HepG2 (cell line): Measurements from ENCODE around the gene SLC23A3. TPM values are rescaled to one million over a fixed set of nuclear protein-coding genes. Genes with fewer than 3 reads are reported as not detected.

Experiments
- AKNA ChIP-seq: sonication (generic); formaldehyde crosslinking; IDR thresholded peaks from 2 replicates; pipeline ENCODE4 v1.4.0; 2020; ENCODE audit warnings: missing genetic modification reagents, borderline replicate concordance
- ARNT ChIP-seq: fragments of 450-650 bp; IDR thresholded peaks from 2 replicates; pipeline ENCODE4 v1.6.1; 2017
- ATF7-NPFF ChIP-seq: sonication (generic); formaldehyde crosslinking; IDR thresholded peaks from 2 replicates; pipeline ENCODE4 v1.8.1; 2023; ENCODE audit warnings: mild to moderate bottlenecking, low read depth, missing genetic modification reagents, moderate library complexity
- EZH2 ChIP-seq: conservative IDR thresholded peaks from 2 replicates; pipeline ENCODE4 v1.6.1; 2012; ENCODE audit warnings: mild to moderate bottlenecking, low read depth, low read length, moderate library complexity
- HOXA9 ChIP-seq: sonication (generic); formaldehyde crosslinking; IDR thresholded peaks from 2 replicates; pipeline ENCODE4 v1.8.1; 2022; ENCODE audit warnings: missing genetic modification reagents, mild to moderate bottlenecking, moderate library complexity, borderline replicate concordance
- KLF13 ChIP-seq: sonication (generic); formaldehyde crosslinking; IDR thresholded peaks from 2 replicates; pipeline ENCODE4 v1.4.0; 2020; ENCODE audit warnings: mild to moderate bottlenecking, missing genetic modification reagents
- NFE2L2 ChIP-seq: fragments of 150-350 bp; IDR thresholded peaks from 2 replicates; pipeline ENCODE4 v1.6.1; 2014; ENCODE audit warnings: low read length
- NFIC ChIP-seq: IDR thresholded peaks from 2 replicates; pipeline ENCODE4 v1.6.1; 2012; ENCODE audit warnings: mild to moderate bottlenecking, low read length, inconsistent platforms
- PRPF4 ChIP-seq: fragments of 200-400 bp; formaldehyde crosslinking; IDR thresholded peaks from 2 replicates; pipeline ENCODE4 v1.6.1; 2016; ENCODE audit warnings: low read length, low read depth; ENCODE audit not compliant: poor library complexity, severe bottlenecking
- SP2 ChIP-seq: sonication (generic); formaldehyde crosslinking; IDR thresholded peaks from 2 replicates; pipeline ENCODE4 v1.5.1; 2020; ENCODE audit warnings: mild to moderate bottlenecking, missing genetic modification reagents
- ZNF263 ChIP-seq: sonication (generic); formaldehyde crosslinking; IDR thresholded peaks from 2 replicates; pipeline ENCODE4 v1.4.0; 2020; ENCODE audit warnings: missing genetic modification reagents
- ZNF333 ChIP-seq: sonication (generic); formaldehyde crosslinking; IDR thresholded peaks from 2 replicates; pipeline ENCODE4 v1.4.0; 2020; ENCODE audit warnings: mild to moderate bottlenecking, missing genetic modification reagents, borderline replicate concordance
- ZNF484 ChIP-seq: sonication (generic); formaldehyde crosslinking; IDR thresholded peaks from 2 replicates; pipeline ENCODE4 v1.5.1; 2020; ENCODE audit warnings: mild to moderate bottlenecking, low read depth, missing genetic modification reagents, borderline replicate concordance
- ZNF564 ChIP-seq: sonication (generic); formaldehyde crosslinking; IDR thresholded peaks from 2 replicates; pipeline ENCODE4 v1.8.1; 2023; ENCODE audit warnings: mild to moderate bottlenecking, missing genetic modification reagents
- ZNF629 ChIP-seq: sonication (generic); formaldehyde crosslinking; conservative IDR thresholded peaks from 2 replicates; pipeline ENCODE4 v1.5.0; 2020; ENCODE audit warnings: missing genetic modification reagents
- ZNF781 ChIP-seq: sonication (generic); formaldehyde crosslinking; IDR thresholded peaks from 2 replicates; pipeline ENCODE4 v1.5.1; 2020; ENCODE audit warnings: borderline replicate concordance, mild to moderate bottlenecking, missing genetic modification reagents; ENCODE audit errors: not compliant biosample characterization
- ZNF790 ChIP-seq: sonication (generic); formaldehyde crosslinking; IDR thresholded peaks from 2 replicates; pipeline ENCODE4 v1.8.0; 2022; ENCODE audit warnings: missing genetic modification reagents, mild to moderate bottlenecking, borderline replicate concordance
- polyA plus RNA-seq, 8 experiments: library from polyadenylated mRNA; depleted of rRNA in 3 of 8; stranded (reverse) in 7 of 8; unstranded in 1 of 8; fragments of >200 nt; fragmentation: Illumina TruSeq in 4 of 8; extraction: Trizol in 4 of 8; gene quantifications; 2 replicates each; pipeline versions ENCODE4 v1.2.1 to v1.2.3, GENCODE V29; 2011 to 2016; ENCODE audit warnings: low read depth in 4 of 8, missing spikeins in 1 of 8, mixed read lengths in 1 of 8; ENCODE audit not compliant: insufficient read depth in 1 of 8
- total RNA-seq, 5 experiments: library from RNA; depleted of rRNA; stranded (reverse); fragments of >200 nt; fragmentation: Illumina TruSeq; extraction: Trizol; gene quantifications; 2 replicates each; pipeline ENCODE4 v1.2.3, GENCODE V29; 2016; ENCODE audit warnings: low read depth in 1 of 5
- TF ChIP-seq, protein P1 (sequence below): sonication (generic); formaldehyde crosslinking; IDR thresholded peaks from 2 replicates; pipeline ENCODE4 v1.4.0; 2020; ENCODE audit warnings: missing genetic modification reagents, mild to moderate bottlenecking, borderline replicate concordance
- TF ChIP-seq, protein P2 (sequence below): sonication (generic); formaldehyde crosslinking; IDR thresholded peaks from 2 replicates; pipeline ENCODE4 v1.4.0; 2020; ENCODE audit warnings: mild to moderate bottlenecking, low read depth, missing genetic modification reagents

The SLC23A3 gene
- total and polyA plus RNA-seq, 2 of the 13 experiments (the other 11 are each of a cell fraction or from before 2014, with no cell fraction given), result 0.38 to 0.78 TPM

DNA sequence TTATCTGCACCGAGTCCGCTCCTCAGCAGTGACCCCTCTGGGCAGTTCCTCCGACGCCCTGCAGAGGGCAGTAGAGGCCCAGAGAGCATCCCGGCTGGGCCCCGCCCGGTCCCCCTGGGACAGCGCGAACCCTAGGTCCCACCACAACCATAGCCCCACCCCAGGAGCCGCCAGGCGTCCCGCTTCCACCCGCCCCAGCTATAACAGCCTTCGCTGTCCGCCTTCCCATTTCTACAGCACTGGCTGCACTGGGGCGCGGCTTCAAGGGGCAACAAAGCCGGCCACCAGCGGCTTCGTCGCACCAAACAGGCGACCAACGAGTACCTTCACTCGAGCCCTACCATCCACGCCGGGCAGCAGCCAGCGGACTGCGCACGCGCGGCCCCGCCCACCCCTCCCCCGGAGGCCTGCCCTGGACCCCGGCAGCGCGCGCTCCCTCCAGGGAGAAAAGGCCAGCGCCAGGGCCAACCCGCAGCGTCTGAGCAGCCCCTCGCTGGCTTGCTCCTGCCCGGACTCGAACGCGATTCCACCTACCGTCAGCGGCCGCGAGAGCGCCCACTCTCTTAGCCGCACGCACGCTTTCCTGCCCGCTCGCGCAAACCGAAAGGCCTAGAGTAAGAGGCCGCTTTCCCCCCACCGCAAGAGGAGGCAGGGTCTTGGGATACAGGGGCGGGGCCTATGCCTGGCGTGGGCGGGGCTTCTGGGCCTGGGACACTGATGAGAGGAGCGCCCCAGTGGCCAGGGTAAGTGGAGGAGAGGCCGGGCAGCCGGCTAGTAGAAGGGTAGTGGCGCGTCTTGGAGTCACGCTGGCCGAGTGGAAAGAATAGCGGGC lies 9.4 kb downstream of the SLC23A3 start, which contains the start of gene NHEJ1 (continued):
- TF ChIP-seq, protein P1, sequence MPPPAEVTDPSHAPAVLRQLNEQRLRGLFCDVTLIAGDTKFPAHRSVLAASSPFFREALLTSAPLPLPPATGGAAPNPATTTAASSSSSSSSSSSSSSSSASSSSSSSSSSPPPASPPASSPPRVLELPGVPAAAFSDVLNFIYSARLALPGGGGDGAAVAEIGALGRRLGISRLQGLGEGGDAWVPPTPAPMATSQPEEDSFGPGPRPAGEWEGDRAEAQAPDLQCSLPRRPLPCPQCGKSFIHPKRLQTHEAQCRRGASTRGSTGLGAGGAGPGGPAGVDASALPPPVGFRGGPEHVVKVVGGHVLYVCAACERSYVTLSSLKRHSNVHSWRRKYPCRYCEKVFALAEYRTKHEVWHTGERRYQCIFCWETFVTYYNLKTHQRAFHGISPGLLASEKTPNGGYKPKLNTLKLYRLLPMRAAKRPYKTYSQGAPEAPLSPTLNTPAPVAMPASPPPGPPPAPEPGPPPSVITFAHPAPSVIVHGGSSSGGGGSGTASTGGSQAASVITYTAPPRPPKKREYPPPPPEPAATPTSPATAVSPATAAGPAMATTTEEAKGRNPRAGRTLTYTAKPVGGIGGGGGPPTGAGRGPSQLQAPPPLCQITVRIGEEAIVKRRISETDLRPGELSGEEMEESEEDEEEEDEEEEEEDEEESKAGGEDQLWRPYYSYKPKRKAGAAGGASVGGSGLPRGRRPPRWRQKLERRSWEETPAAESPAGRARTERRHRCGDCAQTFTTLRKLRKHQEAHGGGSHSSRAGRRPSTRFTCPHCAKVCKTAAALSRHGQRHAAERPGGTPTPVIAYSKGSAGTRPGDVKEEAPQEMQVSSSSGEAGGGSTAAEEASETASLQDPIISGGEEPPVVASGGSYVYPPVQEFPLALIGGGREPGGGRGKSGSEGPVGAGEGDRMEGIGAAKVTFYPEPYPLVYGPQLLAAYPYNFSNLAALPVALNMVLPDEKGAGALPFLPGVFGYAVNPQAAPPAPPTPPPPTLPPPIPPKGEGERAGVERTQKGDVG (CRISPR knock-in tag), result no peak
- TF ChIP-seq AKNA, result no peak; the same call in 1 of the 2 replicates
- TF ChIP-seq ZNF333 (CRISPR knock-in tag), result no peak; the same call in 1 of the 2 replicates
- peak; percentile 82 for TF ChIP-seq ZNF781 (CRISPR knock-in tag)
- TF ChIP-seq NFE2L2, result no peak
- no peak for TF ChIP-seq EZH2
- TF ChIP-seq ZNF263, result peak; percentile 70; the same call in 1 of the 2 replicates
- 0 out of 2 replicates have a peak, but pooled peaks have one; percentile 56 for TF ChIP-seq ZNF484 (CRISPR knock-in tag)
- TF ChIP-seq ZNF564 (CRISPR knock-in tag), result no peak
- TF ChIP-seq, protein P2, sequence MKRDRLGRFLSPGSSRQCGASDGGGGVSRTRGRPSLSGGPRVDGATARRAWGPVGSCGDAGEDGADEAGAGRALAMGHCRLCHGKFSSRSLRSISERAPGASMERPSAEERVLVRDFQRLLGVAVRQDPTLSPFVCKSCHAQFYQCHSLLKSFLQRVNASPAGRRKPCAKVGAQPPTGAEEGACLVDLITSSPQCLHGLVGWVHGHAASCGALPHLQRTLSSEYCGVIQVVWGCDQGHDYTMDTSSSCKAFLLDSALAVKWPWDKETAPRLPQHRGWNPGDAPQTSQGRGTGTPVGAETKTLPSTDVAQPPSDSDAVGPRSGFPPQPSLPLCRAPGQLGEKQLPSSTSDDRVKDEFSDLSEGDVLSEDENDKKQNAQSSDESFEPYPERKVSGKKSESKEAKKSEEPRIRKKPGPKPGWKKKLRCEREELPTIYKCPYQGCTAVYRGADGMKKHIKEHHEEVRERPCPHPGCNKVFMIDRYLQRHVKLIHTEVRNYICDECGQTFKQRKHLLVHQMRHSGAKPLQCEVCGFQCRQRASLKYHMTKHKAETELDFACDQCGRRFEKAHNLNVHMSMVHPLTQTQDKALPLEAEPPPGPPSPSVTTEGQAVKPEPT (CRISPR knock-in tag), result no peak
- no peak for TF ChIP-seq NFIC
- TF ChIP-seq HOXA9 (CRISPR knock-in tag), result peak; percentile 76; the same call in 1 of the 2 replicates
- peak; percentile 52; the same call in 1 of the 2 replicates for TF ChIP-seq SP2
- peak; percentile 61; the same call in 1 of the 2 replicates for TF ChIP-seq ATF7-NPFF (CRISPR knock-in tag)
- TF ChIP-seq PRPF4, result no peak
- no peak for TF ChIP-seq ARNT
- peak; percentile 93 for TF ChIP-seq KLF13 (CRISPR knock-in tag)
- no peak for TF ChIP-seq ZNF629 (CRISPR knock-in tag)
- TF ChIP-seq ZNF790 (CRISPR knock-in tag), result no peak
